GM12878 (cell line): ENCODE data around the gene ATXN7L1. TPM values are rescaled to one million over a fixed set of nuclear protein-coding genes. Genes with fewer than 3 reads are reported as not detected.

Source experiments
- ATAC-seq: fragments of 200-7000 bp; cut with Tn5 transposase; 3 replicates; pipeline ENCODE4 v1.9.1; 2020; ENCODE audit warnings: mild to moderate bottlenecking, moderate library complexity
- BruUV-seq: library from RNA; stranded (reverse); fragments of 400-500 nt; replicated peaks from 2 replicates; lab custom pipeline; 2021; lab: Mats Ljungman, UMichigan
- CTCF ChIA-PET: fragments of 300-600 bp; sonication (Branson Sonifier 250); formaldehyde crosslinking; extraction: SDS; loops from one replicate; lab custom pipeline; 2021; ENCODE audit warnings: inconsistent platforms; lab: Yijun Ruan, JAX
- POLR2A ChIA-PET: fragments of 350-600 bp; formaldehyde crosslinking; extraction: SDS; loops from one replicate; lab custom pipeline; 2021; ENCODE audit warnings: inconsistent platforms; lab: Charles Lee
- RAD21 ChIA-PET: fragments of 300-600 bp; sonication (Branson Sonifier 250); formaldehyde crosslinking; loops from one replicate; lab custom pipeline; 2023; ENCODE audit warnings: antibody characterized with exemption; ENCODE audit not compliant: unreplicated experiment; lab: Charles Lee
- SMC1A ChIA-PET: fragments of 300-600 bp; sonication (Branson Sonifier 250); formaldehyde crosslinking; loops from one replicate; lab custom pipeline; 2023; ENCODE audit not compliant: unreplicated experiment, uncharacterized antibody; lab: Charles Lee
- DNase-seq: peaks from one replicate; pipeline ENCODE4 v3.0.0-alpha.2; 2011; ENCODE audit warnings: low read depth, low spot score
- FAIRE-seq: peaks from 3 replicates; lab custom pipeline; 2011; peaks lifted over from hg19 to GRCh38; lab: Jason Lieb, UNC
- H2AFZ ChIP-seq: 2 replicates; pipeline ENCODE4 v1.6.0; 2011; ENCODE audit warnings: low read depth, low read length, control low read depth; ENCODE audit not compliant: control insufficient read depth
- H3K27ac ChIP-seq: 2 replicates; pipeline ENCODE4 v1.5.1; 2011; ENCODE audit warnings: control low read depth; ENCODE audit not compliant: control insufficient read depth, insufficient read depth
- H3K27me3 ChIP-seq, 2 experiments: replicated peaks in 1 of 2; 2 replicates each; pipeline versions ENCODE4 v1.6.0 to v1.6.1; 2011; ENCODE audit warnings: low read length in 1 of 2; ENCODE audit not compliant: control insufficient read depth in 2 of 2, insufficient read depth in 2 of 2
- H3K36me3 ChIP-seq, 2 experiments: 2 replicates each; pipeline ENCODE4 v1.5.1; 2011; ENCODE audit warnings: low read length in 1 of 2; ENCODE audit not compliant: control insufficient read depth in 2 of 2, insufficient read depth in 2 of 2
- H3K4me1 ChIP-seq: 2 replicates; pipeline ENCODE4 v1.6.1; 2011; ENCODE audit warnings: mild to moderate bottlenecking, low read length, moderate library complexity, mixed read lengths; ENCODE audit not compliant: control insufficient read depth, insufficient read depth
- H3K4me2 ChIP-seq: 2 replicates; pipeline ENCODE4 v1.6.0; 2011; ENCODE audit warnings: control low read depth; ENCODE audit not compliant: control insufficient read depth, insufficient read depth
- H3K4me3 ChIP-seq: fragments of 200-600 bp; sonication (generic); 2 replicates; pipeline ENCODE4 v1.5.1; 2016
- H3K79me2 ChIP-seq: 2 replicates; pipeline ENCODE4 v1.6.0; 2011; ENCODE audit warnings: low read length; ENCODE audit not compliant: control insufficient read depth, insufficient read depth
- H3K9ac ChIP-seq: 2 replicates; pipeline ENCODE4 v1.8.0; 2011; ENCODE audit warnings: low read length, control low read depth, mixed read lengths; ENCODE audit not compliant: control insufficient read depth, insufficient read depth
- H3K9me3 ChIP-seq: replicated peaks from 3 replicates; pipeline ENCODE4 v1.5.1; 2011; ENCODE audit warnings: mild to moderate bottlenecking, low read length; ENCODE audit not compliant: control insufficient read depth, insufficient read depth
- H4K20me1 ChIP-seq: 2 replicates; pipeline ENCODE4 v1.6.0; 2011; ENCODE audit not compliant: control insufficient read depth, insufficient read depth
- CBFB ChIP-seq: IDR thresholded peaks from 2 replicates; pipeline ENCODE4 v1.6.1; 2016; ENCODE audit warnings: antibody characterized with exemption, low read depth
- CHD4 ChIP-seq: fragments of 200-600 bp; sonication (generic); IDR thresholded peaks from 2 replicates; pipeline ENCODE4 v1.6.1; 2016; ENCODE audit warnings: mild to moderate bottlenecking
- CREM ChIP-seq: IDR thresholded peaks from 2 replicates; pipeline ENCODE4 v1.6.1; 2014; ENCODE audit warnings: antibody characterized with exemption, low read depth
- EZH2 ChIP-seq: IDR thresholded peaks from 2 replicates; pipeline ENCODE4 v1.6.1; 2012; ENCODE audit warnings: low read depth, mild to moderate bottlenecking, control low read depth, inconsistent platforms, low read length, borderline replicate concordance; ENCODE audit not compliant: control insufficient read depth
- FOXM1 ChIP-seq: IDR thresholded peaks from 2 replicates; pipeline ENCODE4 v1.6.1; 2012; ENCODE audit warnings: low read depth, mild to moderate bottlenecking, inconsistent platforms, low read length, moderate library complexity
- HDGF ChIP-seq: fragments of 450-650 bp; IDR thresholded peaks from 2 replicates; pipeline ENCODE4 v1.6.1; 2016; ENCODE audit warnings: antibody characterized with exemption
- IKZF1 ChIP-seq: fragments of 450-650 bp; conservative IDR thresholded peaks from 2 replicates; pipeline ENCODE4 v1.6.1; 2017; ENCODE audit warnings: antibody characterized with exemption, mild to moderate bottlenecking
- IKZF2 ChIP-seq, 2 experiments: fragments of 450-650 bp; IDR thresholded peaks; 2 replicates each; pipeline ENCODE4 v1.6.1; 2017; ENCODE audit warnings: mild to moderate bottlenecking in 2 of 2, moderate library complexity in 2 of 2
- KAT2A ChIP-seq: conservative IDR thresholded peaks from 2 replicates; pipeline ENCODE4 v1.6.1; 2011; ENCODE audit warnings: low read depth, low read length; ENCODE audit not compliant: control insufficient read depth
- NFIC ChIP-seq: IDR thresholded peaks from 2 replicates; pipeline ENCODE4 v1.6.1; 2012; ENCODE audit warnings: low read depth, mild to moderate bottlenecking, inconsistent platforms, low read length, moderate library complexity
- NFXL1 ChIP-seq: fragments of 450-650 bp; IDR thresholded peaks from 2 replicates; pipeline ENCODE4 v1.6.1; 2017; ENCODE audit warnings: antibody characterized with exemption, mild to moderate bottlenecking, borderline replicate concordance
- NFYB ChIP-seq: IDR thresholded peaks from 2 replicates; pipeline ENCODE4 v1.6.1; 2011; ENCODE audit warnings: low read depth, mild to moderate bottlenecking, low read length, improper control_type of control experiment, moderate library complexity; ENCODE audit not compliant: insufficient read depth
- POLR2AphosphoS2 ChIP-seq: IDR thresholded peaks from 2 replicates; pipeline ENCODE4 v1.6.1; 2011; ENCODE audit warnings: low read depth, mild to moderate bottlenecking, low read length, improper control_type of control experiment, moderate library complexity
- RAD51 ChIP-seq: fragments of 450-650 bp; IDR thresholded peaks from 2 replicates; pipeline ENCODE4 v1.6.1; 2016; ENCODE audit warnings: moderate library complexity, mild to moderate bottlenecking, inconsistent platforms
- TCF12 ChIP-seq: IDR thresholded peaks from 2 replicates; pipeline ENCODE4 v1.6.1; 2011; ENCODE audit warnings: low read depth, mild to moderate bottlenecking, low read length
- YBX1 ChIP-seq: fragments of 450-650 bp; IDR thresholded peaks from 2 replicates; pipeline ENCODE4 v1.6.1; 2016; ENCODE audit warnings: antibody characterized with exemption
- WGBS: methylation state at CpG from one replicate; pipeline ENCODE4 v1.1.6; 2016; ENCODE audit warnings: low lambda C conversion rate; ENCODE audit not compliant: insufficient replicate concordance, insufficient coverage; ENCODE audit errors: missing lambda C conversion rate; 5-methylcytosine and 5-hydroxymethylcytosine counted together
- in situ Hi-C: fragments of 300-500 bp; cut with MboI; formaldehyde crosslinking; loops from 9 replicates; pipeline ENCODE4 v1.14.3; 2018; ENCODE audit warnings: mixed read lengths
- intact Hi-C: fragments of 100-400 bp; cut with micrococcal nuclease; formaldehyde crosslinking; loops from one replicate; pipeline ENCODE4 v1.14.2; 2022; ENCODE audit not compliant: unreplicated experiment
- polyA plus RNA-seq, 11 experiments: library from polyadenylated mRNA; depleted of rRNA in 4 of 11; unstranded in 6 of 11; stranded (reverse) in 5 of 11; fragments of >200 nt; fragmentation: Nextera tagmentation in 4 of 11; fragmentation: Illumina TruSeq in 1 of 11; extraction: Ambion mirVana in 4 of 11; extraction: Trizol in 1 of 11; gene quantifications; 1 replicate in 1 of 11; 2 replicates in 10 of 11; pipeline versions ENCODE4 v1.2.1 to v1.2.3, GENCODE V29; 2011 to 2016; ENCODE audit warnings: inconsistent platforms in 2 of 11, missing spikeins in 2 of 11, low read depth in 1 of 11
- total RNA-seq, 4 experiments: library from RNA; depleted of rRNA in 3 of 4; stranded (reverse); fragments of >200 nt in 3 of 4; fragmentation: Illumina TruSeq in 1 of 4; extraction: Trizol in 1 of 4; gene quantifications; 2 replicates each; pipeline versions ENCODE4 v1.2.1 to v1.2.3, GENCODE V29; 2013 to 2021
- TF ChIP-seq, protein P1 (sequence below): IDR thresholded peaks from 2 replicates; pipeline ENCODE4 v1.6.1; 2012; ENCODE audit warnings: low read length, inconsistent platforms
- TF ChIP-seq, protein P2 (sequence below): fragments of 450-650 bp; IDR thresholded peaks from 2 replicates; pipeline ENCODE4 v1.6.1; 2016; ENCODE audit warnings: mild to moderate bottlenecking
- TF ChIP-seq, protein P3 (sequence below): IDR thresholded peaks from 2 replicates; pipeline ENCODE4 v1.6.1; 2011; ENCODE audit warnings: borderline replicate concordance, low read depth, mild to moderate bottlenecking, moderate library complexity, low read length; ENCODE audit not compliant: insufficient read depth, poor library complexity, severe bottlenecking

The ATXN7L1 gene
- total and polyA plus RNA-seq, 10 of the 15 experiments (the other 5 are each of a cell fraction or from before 2014, with no cell fraction given), result 0.40 to 2.9 (median 1.2) TPM

DNA sequence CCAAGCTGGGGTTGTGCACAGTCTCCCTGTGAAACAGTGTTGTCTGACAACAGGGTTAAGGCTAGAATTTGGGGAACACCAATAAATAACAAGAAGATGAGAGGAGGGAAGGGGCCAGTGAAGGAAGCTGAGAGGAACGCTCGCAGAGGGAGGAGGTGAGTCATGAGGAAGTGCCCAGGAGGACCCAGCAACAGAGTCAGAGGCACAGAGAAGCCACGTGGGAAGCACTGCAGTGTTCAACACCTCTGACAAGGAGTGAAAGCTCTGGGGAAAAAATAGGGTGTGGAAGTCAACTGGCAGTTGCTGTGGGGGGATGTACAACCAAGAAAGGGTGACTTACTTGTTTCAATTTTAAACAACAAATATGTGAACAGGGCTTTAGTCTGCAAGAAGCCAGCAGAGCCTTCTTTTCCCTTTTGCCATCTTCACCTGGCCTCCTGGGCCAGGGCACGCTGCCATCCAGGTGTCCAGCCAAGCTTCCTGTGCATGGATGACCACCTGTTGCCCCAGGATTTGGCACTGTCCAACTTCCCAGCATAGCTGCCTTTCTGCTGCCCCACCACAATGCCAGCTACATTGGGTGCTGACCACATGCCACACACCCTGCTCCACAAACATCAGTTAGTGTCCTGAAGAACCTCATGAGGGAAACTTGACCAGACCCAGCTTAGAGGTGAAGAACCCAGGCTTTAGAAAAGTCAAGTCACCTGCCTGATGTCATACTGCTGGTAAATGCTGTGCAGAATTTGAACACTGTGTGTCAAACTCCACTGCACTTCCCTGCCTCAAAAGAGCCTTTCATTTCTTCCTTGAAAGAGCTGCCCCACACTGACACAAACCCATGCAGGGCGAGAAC is 69.6 kb downstream of the ATXN7L1 start:
- SMC1A ChIA-PET, result interaction anchor here (0.6 to 12.3 kb wide), 14 partner anchors 8 to 348 kb away, joined by 3 to 182 read pairs (median 5); no protein-coding TSS in a partner anchor
- TF ChIP-seq HDGF (0 out of 2 replicates have a peak, but pooled peaks have one; percentile 33), NFYB (no peak), CHD4 (no peak), NFIC (0 out of 2 replicates have a peak, but pooled peaks have one; percentile 41), RAD51 (peak; percentile 79), IKZF2 (IDR thresholded peaks at IDR 0.05) (peak; percentile 61 to 78; a peak in 2 of 4 replicates), EZH2 (no peak), NFXL1 (no peak), CREM (no peak), POLR2AphosphoS2 (no peak), TCF12 (no peak), KAT2A (no peak), FOXM1 (no peak), IKZF1 (peak; percentile 73), YBX1 (no peak), CBFB (no peak)
- TF ChIP-seq, protein P1, sequence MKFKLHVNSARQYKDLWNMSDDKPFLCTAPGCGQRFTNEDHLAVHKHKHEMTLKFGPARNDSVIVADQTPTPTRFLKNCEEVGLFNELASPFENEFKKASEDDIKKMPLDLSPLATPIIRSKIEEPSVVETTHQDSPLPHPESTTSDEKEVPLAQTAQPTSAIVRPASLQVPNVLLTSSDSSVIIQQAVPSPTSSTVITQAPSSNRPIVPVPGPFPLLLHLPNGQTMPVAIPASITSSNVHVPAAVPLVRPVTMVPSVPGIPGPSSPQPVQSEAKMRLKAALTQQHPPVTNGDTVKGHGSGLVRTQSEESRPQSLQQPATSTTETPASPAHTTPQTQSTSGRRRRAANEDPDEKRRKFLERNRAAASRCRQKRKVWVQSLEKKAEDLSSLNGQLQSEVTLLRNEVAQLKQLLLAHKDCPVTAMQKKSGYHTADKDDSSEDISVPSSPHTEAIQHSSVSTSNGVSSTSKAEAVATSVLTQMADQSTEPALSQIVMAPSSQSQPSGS, result peak; percentile 33; the same call in 1 of the 2 replicates
- TF ChIP-seq, protein P2, sequence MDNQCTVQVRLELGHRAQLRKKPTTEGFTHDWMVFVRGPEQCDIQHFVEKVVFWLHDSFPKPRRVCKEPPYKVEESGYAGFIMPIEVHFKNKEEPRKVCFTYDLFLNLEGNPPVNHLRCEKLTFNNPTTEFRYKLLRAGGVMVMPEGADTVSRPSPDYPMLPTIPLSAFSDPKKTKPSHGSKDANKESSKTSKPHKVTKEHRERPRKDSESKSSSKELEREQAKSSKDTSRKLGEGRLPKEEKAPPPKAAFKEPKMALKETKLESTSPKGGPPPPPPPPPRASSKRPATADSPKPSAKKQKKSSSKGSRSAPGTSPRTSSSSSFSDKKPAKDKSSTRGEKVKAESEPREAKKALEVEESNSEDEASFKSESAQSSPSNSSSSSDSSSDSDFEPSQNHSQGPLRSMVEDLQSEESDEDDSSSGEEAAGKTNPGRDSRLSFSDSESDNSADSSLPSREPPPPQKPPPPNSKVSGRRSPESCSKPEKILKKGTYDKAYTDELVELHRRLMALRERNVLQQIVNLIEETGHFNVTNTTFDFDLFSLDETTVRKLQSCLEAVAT, result 0 out of 2 replicates have a peak, but pooled peaks have one; percentile 34
- TF ChIP-seq, protein P3, sequence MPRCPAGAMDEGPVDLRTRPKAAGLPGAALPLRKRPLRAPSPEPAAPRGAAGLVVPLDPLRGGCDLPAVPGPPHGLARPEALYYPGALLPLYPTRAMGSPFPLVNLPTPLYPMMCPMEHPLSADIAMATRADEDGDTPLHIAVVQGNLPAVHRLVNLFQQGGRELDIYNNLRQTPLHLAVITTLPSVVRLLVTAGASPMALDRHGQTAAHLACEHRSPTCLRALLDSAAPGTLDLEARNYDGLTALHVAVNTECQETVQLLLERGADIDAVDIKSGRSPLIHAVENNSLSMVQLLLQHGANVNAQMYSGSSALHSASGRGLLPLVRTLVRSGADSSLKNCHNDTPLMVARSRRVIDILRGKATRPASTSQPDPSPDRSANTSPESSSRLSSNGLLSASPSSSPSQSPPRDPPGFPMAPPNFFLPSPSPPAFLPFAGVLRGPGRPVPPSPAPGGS, result no peak

More for the DNA sequence above, 69.6 kb downstream of the ATXN7L1 start:
- 2% methylated on average over 5 of the region's 5 CpGs for WGBS
- H3K27ac ChIP-seq, result 0 out of 2 replicates have a peak overlapping the region, but pooled peaks have one; percentile 8
- peak; percentile 57 for ATAC-seq
- H3K4me2 ChIP-seq, result peak overlapping the region; percentile 70
- H3K9me3 ChIP-seq, result peaks cover 3% of the 10 kb centered on the region; the same call in 2 of the 3 replicates
- CTCF ChIA-PET, result interaction anchor here (0.6 to 5.9 kb wide), 11 partner anchors 9 to 854 kb away, joined by 3 to 45 read pairs (median 4); partner anchors contain the start of gene CCDC71L
- BruUV-seq, result no TSS peak
- RAD21 ChIA-PET, result interaction anchor here (0.5 to 5.7 kb wide), 11 partner anchors 9 to 1147 kb away, joined by 3 to 99 read pairs (median 4); no protein-coding TSS in a partner anchor
- POLR2A ChIA-PET, result interaction anchor here (0.6 to 2.9 kb wide), 8 partner anchors 9 to 245 kb away, joined by 3 to 10 read pairs (median 3); no protein-coding TSS in a partner anchor
- in situ Hi-C loops, result loop anchor here (10.0 kb wide), 1 partner anchor 1068 kb away; no protein-coding TSS in a partner anchor
- no peaks in the 10 kb centered on the region for H4K20me1 ChIP-seq
- no peaks in the 10 kb centered on the region for H3K79me2 ChIP-seq
- H3K4me1 ChIP-seq, result peaks cover 40% of the 10 kb centered on the region
- no peaks in the 10 kb centered on the region; a peak in 1 of 4 replicates for H3K27me3 ChIP-seq
- H2AFZ ChIP-seq, result peak overlapping the region; percentile 31
- DNase-seq, result peak; percentile 68
- FAIRE-seq, result peak; percentile 41
- H3K36me3 ChIP-seq, result no peaks in the 10 kb centered on the region
- intact Hi-C loops, result loop anchor here (5.0 kb wide), 1 partner anchor 70 kb away; the partner anchor contains the start of gene ATXN7L1
- H3K4me3 ChIP-seq, result 0 out of 2 replicates have a peak overlapping the region, but pooled peaks have one; percentile 12
- H3K9ac ChIP-seq, result 0 out of 2 replicates have a peak overlapping the region, but pooled peaks have one; percentile 7
